Measurements from ENCODE around the gene KIF6. TPM values are rescaled to one million over a fixed set of nuclear protein-coding genes. Genes with fewer than 3 reads are reported as not detected.

KIF6 gene
- total RNA-seq, 6 experiments from 2014 or later = not detected

DNA sequence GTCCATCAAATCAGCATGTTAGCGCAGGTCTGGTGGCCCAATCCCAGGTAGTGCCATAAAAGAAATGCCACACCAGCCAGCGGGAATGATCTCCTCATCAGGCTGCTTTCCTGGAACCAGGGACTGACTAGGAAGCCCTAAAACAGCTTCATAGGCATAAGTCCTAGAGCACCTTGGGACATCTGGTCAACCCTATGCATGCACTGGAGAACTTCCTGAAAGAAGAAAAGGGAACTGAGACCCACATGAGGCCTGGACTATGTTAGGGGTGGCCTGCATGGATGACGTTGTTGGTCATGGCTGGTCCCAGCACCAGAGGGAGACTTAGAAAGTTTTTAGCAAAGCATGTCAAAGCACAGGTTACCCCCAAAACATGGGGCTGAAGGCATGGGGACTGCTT lies 395.2 kb downstream of the KIF6 start:
- TF ChIP-seq, protein P1, sequence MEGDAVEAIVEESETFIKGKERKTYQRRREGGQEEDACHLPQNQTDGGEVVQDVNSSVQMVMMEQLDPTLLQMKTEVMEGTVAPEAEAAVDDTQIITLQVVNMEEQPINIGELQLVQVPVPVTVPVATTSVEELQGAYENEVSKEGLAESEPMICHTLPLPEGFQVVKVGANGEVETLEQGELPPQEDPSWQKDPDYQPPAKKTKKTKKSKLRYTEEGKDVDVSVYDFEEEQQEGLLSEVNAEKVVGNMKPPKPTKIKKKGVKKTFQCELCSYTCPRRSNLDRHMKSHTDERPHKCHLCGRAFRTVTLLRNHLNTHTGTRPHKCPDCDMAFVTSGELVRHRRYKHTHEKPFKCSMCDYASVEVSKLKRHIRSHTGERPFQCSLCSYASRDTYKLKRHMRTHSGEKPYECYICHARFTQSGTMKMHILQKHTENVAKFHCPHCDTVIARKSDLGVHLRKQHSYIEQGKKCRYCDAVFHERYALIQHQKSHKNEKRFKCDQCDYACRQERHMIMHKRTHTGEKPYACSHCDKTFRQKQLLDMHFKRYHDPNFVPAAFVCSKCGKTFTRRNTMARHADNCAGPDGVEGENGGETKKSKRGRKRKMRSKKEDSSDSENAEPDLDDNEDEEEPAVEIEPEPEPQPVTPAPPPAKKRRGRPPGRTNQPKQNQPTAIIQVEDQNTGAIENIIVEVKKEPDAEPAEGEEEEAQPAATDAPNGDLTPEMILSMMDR (IDR thresholded peaks at IDR 0.05) = no peak
- Mint-ChIP-seq H3K4me3 (no peak overlapping the region), H3K27ac (no peak overlapping the region), H3K9me3 (peaks cover 13% of the 10 kb centered on the region; the same call in 1 of the 2 replicates), H3K27me3 (ENCODE audit: insufficient read depth) (no peaks in the 10 kb centered on the region; the same call in none of the 2 replicates), H3K4me1 (ENCODE audit: low read depth) (no peaks in the 10 kb centered on the region), H3K36me3 (ENCODE audit: low read depth) (no peaks in the 10 kb centered on the region)
- no peak for DNase-seq

DNA sequence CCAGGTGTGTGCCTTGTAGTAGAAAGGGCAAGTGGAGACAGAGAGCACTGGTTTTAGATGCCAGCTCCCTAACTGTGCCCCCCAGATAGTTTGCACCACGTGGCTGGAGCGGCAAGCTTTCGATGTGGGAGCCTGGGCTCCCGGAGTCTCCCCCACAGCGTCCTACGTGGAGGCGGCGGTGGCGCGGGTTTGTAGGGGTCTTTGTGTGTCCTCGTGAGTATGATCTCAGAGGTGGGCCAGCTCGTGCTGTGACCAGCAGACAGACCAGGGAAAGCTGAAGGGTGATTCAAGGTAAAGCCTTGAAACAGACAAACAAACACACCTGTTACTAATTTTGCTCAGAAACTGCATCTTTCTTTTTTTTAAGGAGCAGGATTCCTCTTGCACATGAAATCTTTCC lies 397.1 kb downstream of the KIF6 start:
- Mint-ChIP-seq H3K36me3 (ENCODE audit: low read depth) (no peaks in the 10 kb centered on the region), H3K4me1 (ENCODE audit: low read depth) (no peaks in the 10 kb centered on the region), H3K27ac (no peak overlapping the region), H3K4me3 (no peak overlapping the region), H3K9me3 (peaks cover 13% of the 10 kb centered on the region; the same call in 1 of the 2 replicates), H3K27me3 (ENCODE audit: insufficient read depth) (peaks cover 2% of the 10 kb centered on the region)
- TF ChIP-seq, protein P1 (IDR thresholded peaks at IDR 0.05) = no peak
- no peak for DNase-seq

DNA sequence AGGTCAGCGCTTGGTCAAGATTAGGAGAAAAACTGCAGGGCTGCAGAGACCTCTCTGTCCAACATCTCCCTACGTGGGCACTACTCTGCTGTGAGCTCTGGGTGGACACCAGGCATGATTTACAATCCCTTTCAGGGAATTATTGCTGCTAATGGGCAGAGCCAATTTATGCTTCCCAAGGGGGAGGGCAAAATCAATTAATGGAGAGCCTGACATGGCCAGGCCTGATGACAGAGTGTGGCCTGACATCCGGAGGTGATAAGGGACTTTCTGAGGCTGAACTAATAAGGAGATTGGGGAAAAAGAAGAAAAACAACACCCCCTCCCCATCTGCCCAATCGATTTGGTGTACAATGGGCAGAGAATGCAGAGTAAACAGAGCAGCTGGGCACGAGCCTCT lies 397.7 kb downstream of the KIF6 start:
- no peak overlapping the region for H3K4me3 Mint-ChIP-seq
- H3K36me3 Mint-ChIP-seq (ENCODE audit: low read depth) = no peaks in the 10 kb centered on the region
- peaks cover 2% of the 10 kb centered on the region; the same call in 1 of the 2 replicates for H3K27me3 Mint-ChIP-seq (ENCODE audit: insufficient read depth)

DNA sequence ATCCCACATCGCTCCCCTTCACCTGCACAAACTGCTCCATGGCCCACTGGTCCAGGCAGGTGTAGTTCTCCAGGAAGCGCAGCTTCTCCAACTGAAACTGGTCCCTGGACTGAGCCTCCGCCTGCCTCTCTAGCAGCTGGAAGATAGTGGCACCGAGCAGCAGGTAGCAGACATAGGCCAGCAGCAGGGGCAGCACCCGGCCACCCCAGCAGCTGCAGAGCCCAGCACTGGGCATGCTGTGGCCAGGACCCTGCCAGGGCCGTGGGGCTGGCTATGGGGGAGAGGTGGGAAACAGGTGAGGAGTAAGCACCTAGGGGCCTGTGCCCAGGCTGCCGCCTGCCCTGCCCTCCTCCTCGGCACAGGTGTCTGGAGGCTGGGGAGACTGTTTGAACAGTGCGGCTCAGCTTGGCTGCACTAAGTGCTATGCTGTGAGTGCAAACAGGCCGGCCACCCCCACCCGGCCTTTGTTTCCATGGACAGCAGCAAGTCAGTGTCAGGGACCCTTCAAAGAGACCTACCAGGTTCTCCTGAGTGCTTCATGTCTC lies 402.8 kb downstream of the KIF6 start, which contains the start of gene KCNK16:
TSS of gene KCNK16 (minus strand) at position 397 of the 545 bp plus-strand sequence. CDS start at position 235, 162 bp downstream.
- DNase-seq = no peak
- peaks cover 9% of the 10 kb centered on the region for H3K27me3 Mint-ChIP-seq (ENCODE audit: insufficient read depth)
- H3K27ac Mint-ChIP-seq = no peak within 1 kb of the TSS
- H3K36me3 Mint-ChIP-seq (ENCODE audit: low read depth) = no peaks in the 10 kb centered on the region
- no peak within 1 kb of the TSS for H3K4me3 Mint-ChIP-seq
- H3K4me1 Mint-ChIP-seq (ENCODE audit: low read depth) = no peaks in the 10 kb centered on the region
- H3K9me3 Mint-ChIP-seq = peaks cover 5% of the 10 kb centered on the region; the same call in 1 of the 2 replicates
- TF ChIP-seq, protein P1 (IDR thresholded peaks at IDR 0.05) = no peak

More for the DNA sequence above, 397.7 kb downstream of the KIF6 start:
- Mint-ChIP-seq H3K4me1 (ENCODE audit: low read depth) (no peaks in the 10 kb centered on the region), H3K27ac (no peak overlapping the region), H3K9me3 (peaks cover 9% of the 10 kb centered on the region; the same call in 1 of the 2 replicates)
- DNase-seq = no peak
- TF ChIP-seq, protein P1 (IDR thresholded peaks at IDR 0.05) = no peak

DNA sequence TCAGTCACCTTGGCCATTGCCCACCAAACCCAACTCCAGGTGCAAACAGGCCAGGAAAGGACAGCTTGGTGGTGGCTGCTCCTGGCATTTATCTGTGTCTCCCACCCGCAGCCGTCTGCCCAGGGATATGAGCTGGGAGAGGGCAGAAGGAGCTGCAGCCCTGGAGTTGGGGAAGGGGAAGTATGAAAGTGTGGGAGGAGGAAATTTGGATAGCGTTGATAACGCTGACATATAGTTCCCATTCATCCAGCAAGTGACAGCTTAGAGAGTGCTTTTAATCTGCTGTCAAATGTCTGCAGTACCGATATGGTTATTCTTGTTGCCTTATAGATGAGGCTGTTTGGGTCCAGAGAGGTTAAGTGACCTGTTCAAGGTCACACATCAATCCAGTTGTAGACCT lies 403.4 kb downstream of the KIF6 start:
- TF ChIP-seq, protein P1 (IDR thresholded peaks at IDR 0.05) = no peak
- peaks cover under 1% of the 10 kb centered on the region; the same call in 1 of the 2 replicates for H3K9me3 Mint-ChIP-seq
- no peaks in the 10 kb centered on the region for H3K36me3 Mint-ChIP-seq (ENCODE audit: low read depth)
- no peak overlapping the region for H3K4me3 Mint-ChIP-seq
- no peaks in the 10 kb centered on the region for H3K4me1 Mint-ChIP-seq (ENCODE audit: low read depth)
- DNase-seq = no peak
- no peak overlapping the region for H3K27ac Mint-ChIP-seq
- H3K27me3 Mint-ChIP-seq (ENCODE audit: insufficient read depth) = peaks cover 9% of the 10 kb centered on the region

Measured in HFFc6 (cell line).